HG03520 (cell line): ENCODE data around the gene INTS14.
"Not testable (repeated sequence)": the region's sequence is repeated elsewhere in the genome, so short reads cannot be mapped to it uniquely, and the experiment has no call there.

ENCODE experiments used
- ATAC-seq: cut with Tn5 transposase; IDR thresholded peaks from one replicate; pipeline ENCODE4 v1.9.1; 2021; ENCODE audit warnings: mild to moderate bottlenecking, moderate library complexity; ENCODE audit not compliant: unreplicated experiment

Gene INTS14

GRCh38 chr15:65632780-65633375 is 21.9 kb upstream of the INTS14 start:
- no peak for ATAC-seq

- no peak for ATAC-seq
These were observed 20.6 kb upstream of the INTS14 start for GRCh38 chr15:65631503-65631902.

- no peak for ATAC-seq
These were observed 19.8 kb upstream of the INTS14 start for GRCh38 chr15:65630760-65631159.

GRCh38 chr15:65629548-65629947 is 18.6 kb upstream of the INTS14 start:
- ATAC-seq = no peak

GRCh38 chr15:65626856-65627255 is 15.9 kb upstream of the INTS14 start:
- ATAC-seq = no peak

GRCh38 chr15:65623103-65623502 is 12.2 kb upstream of the INTS14 start:
- ATAC-seq = no peak

- ATAC-seq = no peak
These were observed 10.7 kb upstream of the INTS14 start, which contains the start of gene SLC24A1 for GRCh38 chr15:65621638-65622037. Gene SLC24A1 (plus strand): TSS chr15:65621938. CDS start chr15:65624081, 2,143 bp downstream.

- no peak for ATAC-seq
These were observed 9.9 kb upstream of the INTS14 start for GRCh38 chr15:65620833-65621232.

GRCh38 chr15:65619626-65620290 is 8.8 kb upstream of the INTS14 start:
- no peak for ATAC-seq

- no peak for ATAC-seq
These were observed 7.7 kb upstream of the INTS14 start for GRCh38 chr15:65618560-65619109.

GRCh38 chr15:65615887-65616286 is 5.0 kb upstream of the INTS14 start:
- ATAC-seq = not testable (repeated sequence)

- ATAC-seq = no peak
These were observed 2.2 kb upstream of the INTS14 start for GRCh38 chr15:65612949-65613744.

- ATAC-seq = no peak
These were observed 1.6 kb upstream of the INTS14 start for GRCh38 chr15:65612616-65612946.

- no peak for ATAC-seq
These were observed 1.1 kb upstream of the INTS14 start for GRCh38 chr15:65611888-65612615.

- no peak for ATAC-seq
These were observed 7.4 kb downstream of the INTS14 start for GRCh38 chr15:65603559-65603958.

GRCh38 chr15:65603134-65603533 is 7.8 kb downstream of the INTS14 start:
- ATAC-seq = no peak

- no peak for ATAC-seq
These were observed 11.3 kb downstream of the INTS14 start for GRCh38 chr15:65599677-65600076.

GRCh38 chr15:65598468-65598867 is 12.5 kb downstream of the INTS14 start:
- no peak for ATAC-seq

- no peak for ATAC-seq
These were observed 15.0 kb downstream of the INTS14 start for GRCh38 chr15:65595960-65596359.

GRCh38 chr15:65587094-65587493 is 23.8 kb downstream of the INTS14 start:
- ATAC-seq = no peak

GRCh38 chr15:65584241-65584640 is 26.7 kb downstream of the INTS14 start:
- no peak for ATAC-seq
